ENCODE results near the gene DENND6A.
"Not testable (repeated sequence)": the region's sequence is repeated elsewhere in the genome, so short reads cannot be mapped to it uniquely, and the experiment has no call there.

The DENND6A gene, protein sequence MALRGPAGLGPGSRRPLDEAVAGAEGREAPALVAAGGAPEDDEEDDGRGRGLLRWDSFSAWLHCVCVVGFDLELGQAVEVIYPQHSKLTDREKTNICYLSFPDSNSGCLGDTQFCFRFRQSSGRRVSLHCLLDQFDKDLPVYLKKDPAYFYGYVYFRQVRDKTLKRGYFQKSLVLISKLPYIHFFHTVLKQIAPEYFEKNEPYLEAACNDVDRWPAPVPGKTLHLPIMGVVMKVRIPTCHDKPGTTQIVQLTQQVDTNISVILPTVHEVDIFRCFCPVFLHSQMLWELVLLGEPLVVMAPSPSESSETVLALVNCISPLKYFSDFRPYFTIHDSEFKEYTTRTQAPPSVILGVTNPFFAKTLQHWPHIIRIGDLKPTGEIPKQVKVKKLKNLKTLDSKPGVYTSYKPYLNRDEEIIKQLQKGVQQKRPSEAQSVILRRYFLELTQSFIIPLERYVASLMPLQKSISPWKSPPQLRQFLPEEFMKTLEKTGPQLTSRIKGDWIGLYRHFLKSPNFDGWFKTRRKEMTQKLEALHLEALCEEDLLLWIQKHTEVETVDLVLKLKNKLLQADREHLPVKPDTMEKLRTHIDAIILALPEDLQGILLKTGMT

DNA sequence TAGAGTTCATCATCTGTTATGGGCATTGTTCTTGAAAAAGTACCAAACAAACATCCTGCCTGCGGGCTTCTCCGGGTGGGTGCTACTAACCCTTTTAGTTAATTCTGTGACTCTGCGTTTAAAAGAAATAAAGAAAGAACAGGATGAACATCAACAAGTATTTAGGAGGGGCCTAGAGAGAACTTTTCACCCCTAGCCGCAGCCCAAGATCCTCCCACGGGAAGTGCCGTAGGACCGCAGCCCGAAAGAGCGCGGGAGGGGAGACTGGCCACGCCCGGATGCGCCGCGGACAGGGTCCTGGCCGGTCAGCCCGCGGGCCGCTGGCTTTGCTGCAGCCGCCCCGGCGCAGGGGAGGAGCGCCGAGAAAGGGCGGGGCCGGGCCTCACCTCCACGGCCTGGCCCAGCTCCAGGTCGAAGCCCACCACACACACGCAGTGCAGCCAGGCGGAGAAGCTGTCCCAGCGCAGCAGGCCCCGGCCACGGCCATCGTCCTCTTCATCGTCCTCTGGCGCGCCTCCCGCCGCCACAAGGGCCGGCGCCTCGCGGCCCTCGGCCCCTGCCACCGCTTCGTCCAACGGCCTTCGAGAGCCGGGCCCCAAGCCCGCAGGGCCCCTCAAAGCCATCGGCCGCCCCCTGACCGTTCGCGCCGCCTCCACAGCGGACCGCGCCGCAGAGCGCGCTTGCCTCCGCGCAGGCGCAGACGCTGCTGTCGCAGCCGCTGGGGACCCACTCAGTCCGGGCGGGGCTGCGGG is at the start of gene DENND6A:
Gene DENND6A, minus strand, starts transcription at position 682 of the 752 bp plus-strand sequence. Its CDS starts 59 bp downstream, at position 623.
- peak; percentile 90 to 93 for DNase-seq (ENCODE audit: low read depth in 2 of 2)

DNA sequence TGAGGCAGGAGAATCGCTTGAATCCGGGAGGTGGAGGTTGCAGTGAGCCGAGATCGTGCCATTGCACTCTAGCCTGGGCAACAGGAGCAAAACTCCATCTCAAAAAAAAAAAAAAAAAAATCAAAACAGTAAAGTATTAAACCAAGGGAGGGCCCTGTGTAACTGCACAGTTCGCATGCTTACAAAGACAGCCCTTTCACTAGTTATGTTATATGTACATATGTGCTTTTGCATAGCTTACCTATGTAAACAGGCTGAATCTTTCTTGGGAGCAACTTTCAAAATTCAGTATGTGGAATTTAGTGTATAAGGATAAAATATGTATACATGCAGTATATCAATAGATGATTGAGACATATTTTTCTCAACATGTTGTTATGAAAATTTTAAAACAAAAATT is 47.1 kb upstream of the DENND6A start:
- no peak for DNase-seq (ENCODE audit: low read depth in 2 of 2)

GRCh38 chr3:57738391-57738790 is 45.5 kb upstream of the DENND6A start:
- no peak for DNase-seq (ENCODE audit: low read depth in 2 of 2)

DNA sequence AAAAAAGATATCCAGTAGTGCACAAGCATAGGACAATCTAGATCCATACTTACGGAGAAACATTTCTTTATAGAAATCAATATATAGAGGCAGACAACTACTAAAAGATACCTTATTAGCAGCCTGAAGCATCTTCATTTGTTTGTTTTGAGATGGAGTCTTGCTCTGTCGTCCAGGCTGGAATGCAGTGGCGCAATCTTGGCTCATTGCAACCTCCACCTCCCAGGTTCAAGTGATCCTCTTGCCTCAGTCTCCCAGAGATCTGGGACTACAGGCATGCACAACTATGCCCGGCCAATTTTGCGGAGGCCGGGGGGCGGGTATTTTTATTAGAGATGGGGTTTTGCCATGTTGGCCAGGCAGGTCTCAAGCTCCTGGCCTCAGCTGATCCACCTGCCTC is 45.0 kb upstream of the DENND6A start:
- no peak for DNase-seq (ENCODE audit: low read depth in 2 of 2)

DNA sequence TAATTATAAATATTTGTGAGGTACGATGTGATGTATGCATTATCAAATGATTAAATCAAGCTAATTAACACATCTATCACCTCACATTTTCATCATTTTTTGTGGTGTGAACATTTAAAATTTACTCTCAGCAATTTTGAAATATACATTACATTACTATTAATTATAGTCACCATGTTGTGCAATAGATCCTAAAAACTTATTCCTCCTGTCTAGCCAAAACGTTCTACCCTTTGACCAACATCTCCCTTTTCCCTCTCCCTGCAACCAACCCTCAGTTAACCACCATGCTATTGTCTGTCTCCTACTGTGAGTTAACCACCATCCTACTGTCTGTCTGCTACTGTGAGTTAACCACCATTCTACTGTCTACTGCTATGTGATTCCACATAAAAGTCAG is 42.5 kb upstream of the DENND6A start:
- DNase-seq (ENCODE audit: low read depth in 2 of 2) = no peak

GRCh38 chr3:57733790-57734189 is 40.9 kb upstream of the DENND6A start:
- no peak for DNase-seq (ENCODE audit: low read depth in 2 of 2)

GRCh38 chr3:57731311-57731710 is 38.4 kb upstream of the DENND6A start:
- no peak for DNase-seq (ENCODE audit: low read depth in 2 of 2)

GRCh38 chr3:57730682-57731081 is 37.8 kb upstream of the DENND6A start:
- DNase-seq (ENCODE audit: low read depth in 2 of 2) = no peak

GRCh38 chr3:57729334-57730045 is 36.6 kb upstream of the DENND6A start:
- DNase-seq (ENCODE audit: low read depth in 2 of 2) = no peak

GRCh38 chr3:57727106-57727505 is 34.2 kb upstream of the DENND6A start:
- DNase-seq (ENCODE audit: low read depth in 2 of 2) = no peak

GRCh38 chr3:57726397-57726796 is 33.5 kb upstream of the DENND6A start:
- no peak for DNase-seq (ENCODE audit: low read depth in 2 of 2)

- DNase-seq (ENCODE audit: low read depth in 2 of 2) = no peak
These were observed 25.2 kb upstream of the DENND6A start for GRCh38 chr3:57718118-57718517.

DNA sequence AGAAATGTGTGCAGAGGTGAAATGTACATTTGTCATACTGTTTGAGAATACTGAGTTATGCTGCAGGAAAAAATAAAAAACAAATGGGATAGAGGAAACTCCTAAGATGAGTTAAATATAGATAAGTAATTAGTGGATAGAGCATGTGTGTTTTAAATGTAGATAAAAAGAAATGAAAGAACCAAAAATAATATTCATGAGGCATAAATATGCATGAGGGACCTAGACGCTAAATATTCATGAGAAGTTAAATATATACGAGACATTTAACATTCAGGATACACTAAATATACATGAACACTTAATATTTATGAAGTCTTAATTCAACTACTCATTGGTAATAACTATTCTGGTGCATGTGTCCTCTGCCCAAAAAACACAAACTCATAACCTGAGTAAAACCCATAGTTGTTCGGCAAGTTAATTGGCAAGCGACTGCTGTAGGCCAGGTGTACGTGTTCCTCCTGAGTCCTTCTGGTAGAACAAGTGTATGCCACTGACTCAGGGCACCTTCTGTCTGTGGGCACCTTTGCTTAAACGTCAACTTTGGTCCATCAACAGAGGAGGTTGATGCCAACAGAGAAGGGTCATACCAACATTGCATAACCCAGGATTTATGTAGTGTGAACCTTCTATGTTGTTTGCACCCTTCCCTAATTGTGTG is 24.5 kb upstream of the DENND6A start:
- DNase-seq (ENCODE audit: low read depth in 2 of 2) = no peak

- no peak for DNase-seq (ENCODE audit: low read depth in 2 of 2)
These were observed 22.8 kb upstream of the DENND6A start for GRCh38 chr3:57715686-57716085.

- no peak for DNase-seq (ENCODE audit: low read depth in 2 of 2)
These were observed 16.7 kb upstream of the DENND6A start for GRCh38 chr3:57709559-57709958.

- no peak for DNase-seq (ENCODE audit: low read depth in 2 of 2)
These were observed 16.2 kb upstream of the DENND6A start for GRCh38 chr3:57709031-57709430.

GRCh38 chr3:57706462-57706861 is 13.6 kb upstream of the DENND6A start:
- no peak for DNase-seq (ENCODE audit: low read depth in 2 of 2)

GRCh38 chr3:57705351-57705750 is 12.5 kb upstream of the DENND6A start:
- DNase-seq (ENCODE audit: low read depth in 2 of 2) = not testable (repeated sequence)

GRCh38 chr3:57701781-57702180 is 8.9 kb upstream of the DENND6A start:
- no peak for DNase-seq (ENCODE audit: low read depth in 2 of 2)

GRCh38 chr3:57700737-57701136 is 7.9 kb upstream of the DENND6A start:
- DNase-seq (ENCODE audit: low read depth in 2 of 2) = no peak

GRCh38 chr3:57699591-57699990 is 6.7 kb upstream of the DENND6A start:
- no peak for DNase-seq (ENCODE audit: low read depth in 2 of 2)

Data from activated CD4-positive, alpha-beta T cell treated with anti-CD3 and anti-CD28 coated beads for 24 hours (primary cell).